ENCODE results near the gene LRCOL1.

Gene LRCOL1

GRCh38 chr12:132581348-132582057 is 28.9 kb downstream of the LRCOL1 start:
- DNase-seq (ENCODE audit: low spot score), result no peak

- no peak for DNase-seq (ENCODE audit: low spot score)
Measured at GRCh38 chr12:132580701-132581292, 29.6 kb downstream of the LRCOL1 start.

GRCh38 chr12:132579744-132580143 is 30.6 kb downstream of the LRCOL1 start:
- no peak for DNase-seq (ENCODE audit: low spot score)

- DNase-seq (ENCODE audit: low spot score), result no peak
Measured at GRCh38 chr12:132578826-132579225, 31.6 kb downstream of the LRCOL1 start.

- DNase-seq (ENCODE audit: low spot score), result no peak
Measured at GRCh38 chr12:132578118-132578517, 32.3 kb downstream of the LRCOL1 start.

GRCh38 chr12:132577191-132577920 is 33.0 kb downstream of the LRCOL1 start:
- no peak for DNase-seq (ENCODE audit: low spot score)

GRCh38 chr12:132576701-132577100 is 33.7 kb downstream of the LRCOL1 start:
- DNase-seq (ENCODE audit: low spot score), result no peak

- no peak for DNase-seq (ENCODE audit: low spot score)
Measured at GRCh38 chr12:132575661-132576060, 34.7 kb downstream of the LRCOL1 start.

GRCh38 chr12:132574271-132574996 is 35.9 kb downstream of the LRCOL1 start:
- no peak for DNase-seq (ENCODE audit: low spot score)

- DNase-seq (ENCODE audit: low spot score), result no peak
Measured at GRCh38 chr12:132572801-132573760, 37.3 kb downstream of the LRCOL1 start.

- no peak for DNase-seq (ENCODE audit: low spot score)
Measured at GRCh38 chr12:132572106-132572505, 38.3 kb downstream of the LRCOL1 start.

- no peak for DNase-seq (ENCODE audit: low spot score)
Measured at GRCh38 chr12:132571598-132571997, 38.8 kb downstream of the LRCOL1 start.

GRCh38 chr12:132571051-132571450 is 39.3 kb downstream of the LRCOL1 start:
- DNase-seq (ENCODE audit: low spot score), result no peak

- DNase-seq (ENCODE audit: low spot score), result no peak
Measured at GRCh38 chr12:132570635-132571034, 39.7 kb downstream of the LRCOL1 start.

- DNase-seq (ENCODE audit: low spot score), result no peak
Measured at GRCh38 chr12:132569856-132570480, 40.4 kb downstream of the LRCOL1 start.

- DNase-seq (ENCODE audit: low spot score), result no peak
Measured at GRCh38 chr12:132568826-132569480, 41.4 kb downstream of the LRCOL1 start.

- no peak for DNase-seq (ENCODE audit: low spot score)
Measured at GRCh38 chr12:132568301-132568700, 42.1 kb downstream of the LRCOL1 start.

GRCh38 chr12:132566516-132567131 is 43.8 kb downstream of the LRCOL1 start:
- DNase-seq (ENCODE audit: low spot score), result no peak

- DNase-seq (ENCODE audit: low spot score), result no peak
Measured at GRCh38 chr12:132565365-132565764, 45.0 kb downstream of the LRCOL1 start.

- no peak for DNase-seq (ENCODE audit: low spot score)
Measured at GRCh38 chr12:132563911-132564310, 46.5 kb downstream of the LRCOL1 start.

Measured in left forelimb (tissue), 1 donor.